HepG2 (cell line): Measurements from ENCODE around the gene TTLL4. TPM values are rescaled to one million over a fixed set of nuclear protein-coding genes. Genes with fewer than 3 reads are reported as not detected.

Source experiments
- ATAC-seq: fragments of 200-7000 bp; cut with Tn5 transposase; 3 replicates; pipeline ENCODE4 v1.9.1; 2020; ENCODE audit warnings: mild to moderate bottlenecking, moderate library complexity
- BruUV-seq: library from RNA; stranded (reverse); fragments of 400-500 nt; replicated peaks from 2 replicates; lab custom pipeline; 2021; lab: Mats Ljungman, UMichigan
- CTCF ChIA-PET: fragments of 300-600 bp; formaldehyde crosslinking; extraction: SDS; loops from one replicate; lab custom pipeline; 2021; ENCODE audit warnings: low total read pairs, inconsistent platforms, low intra/inter-chr PET ratio; lab: Yijun Ruan, JAX
- POLR2A ChIA-PET: fragments of 350-600 bp; sonication (Branson Sonifier 250); formaldehyde crosslinking; loops from one replicate; lab custom pipeline; 2020; ENCODE audit warnings: antibody characterized with exemption, inconsistent platforms; lab: Yijun Ruan, JAX
- DNase-seq: peaks from one replicate; pipeline ENCODE4 v3.0.0-alpha.2; 2015; ENCODE audit warnings: low spot score
- FAIRE-seq: peaks from 3 replicates; lab custom pipeline; 2011; peaks lifted over from hg19 to GRCh38; lab: Jason Lieb, UNC
- H2AFZ ChIP-seq: one replicate; pipeline ENCODE4 v1.6.1; 2011; ENCODE audit warnings: low read length, inconsistent platforms
- H3K27ac ChIP-seq: fragments of 300-600 bp; 3 replicates; pipeline ENCODE4 v1.8.0; 2011; ENCODE audit warnings: mixed run types, mild to moderate bottlenecking, mixed read lengths, low read length, inconsistent platforms; ENCODE audit not compliant: insufficient read depth; ENCODE audit errors: extremely low read length
- H3K27me3 ChIP-seq, 2 experiments: fragments of 200-600 bp in 1 of 2; 2 replicates in 1 of 2; 3 replicates in 1 of 2; pipeline versions ENCODE4 v1.6.0 to v1.8.0; 2011; ENCODE audit warnings: low read length in 2 of 2, mild to moderate bottlenecking in 2 of 2, moderate library complexity in 2 of 2, inconsistent platforms in 1 of 2; ENCODE audit not compliant: insufficient read depth in 2 of 2, control insufficient read depth in 1 of 2
- H3K36me3 ChIP-seq, 2 experiments: fragments of 200-600 bp in 1 of 2; replicated peaks in 1 of 2; 2 replicates in 1 of 2; 3 replicates in 1 of 2; pipeline versions ENCODE4 v1.5.1 to v1.8.0; 2011; ENCODE audit warnings: low read length in 2 of 2, inconsistent platforms in 1 of 2; ENCODE audit not compliant: insufficient read depth in 2 of 2, control insufficient read depth in 1 of 2
- H3K4me1 ChIP-seq: 2 replicates; pipeline ENCODE4 v1.5.1; 2012; ENCODE audit warnings: low read length, inconsistent platforms; ENCODE audit not compliant: insufficient read depth
- H3K4me2 ChIP-seq: 2 replicates; pipeline ENCODE4 v1.6.0; 2011; ENCODE audit warnings: low read depth, low read length, inconsistent platforms
- H3K4me3 ChIP-seq, 3 experiments: fragments of 200-600 bp in 1 of 3; sonication (generic), shearing (Covaris generic) in 1 of 3; replicated peaks in 1 of 3; 2 replicates each; pipeline ENCODE4 v1.5.1; 2011 to 2016; ENCODE audit warnings: low read length in 3 of 3, inconsistent platforms in 2 of 3, low read depth in 2 of 3, mild to moderate bottlenecking in 2 of 3, control low read depth in 1 of 3, mixed read lengths in 1 of 3; ENCODE audit not compliant: insufficient read depth in 1 of 3
- H3K79me2 ChIP-seq: one replicate; pipeline ENCODE4 v1.6.1; 2011; ENCODE audit warnings: low read length, inconsistent platforms; ENCODE audit not compliant: insufficient read depth
- H3K9ac ChIP-seq: 2 replicates; pipeline ENCODE4 v1.6.0; 2011; ENCODE audit warnings: mild to moderate bottlenecking, low read depth, low read length, inconsistent platforms; ENCODE audit not compliant: insufficient read depth
- H3K9me3 ChIP-seq: 2 replicates; pipeline ENCODE4 v1.5.1; 2012; ENCODE audit warnings: mild to moderate bottlenecking, low read length
- H4K20me1 ChIP-seq: 2 replicates; pipeline ENCODE4 v1.6.0; 2011; ENCODE audit warnings: inconsistent platforms, mild to moderate bottlenecking, low read length, moderate library complexity; ENCODE audit not compliant: insufficient read depth
- AGO2 ChIP-seq: fragments of 200-400 bp; formaldehyde crosslinking; optimal IDR thresholded peaks from 2 replicates; pipeline ENCODE3; 2017; ENCODE audit warnings: mild to moderate bottlenecking, low read depth, low read length, moderate library complexity
- GLI4 ChIP-seq: sonication (generic); formaldehyde crosslinking; IDR thresholded peaks from 2 replicates; pipeline ENCODE4 v1.5.1; 2020; ENCODE audit warnings: missing genetic modification reagents, mild to moderate bottlenecking, moderate library complexity, borderline replicate concordance
- HCFC1 ChIP-seq: fragments of 150-350 bp; IDR thresholded peaks from 2 replicates; pipeline ENCODE4 v1.6.1; 2014; ENCODE audit warnings: low read depth, low read length
- HOXA3 ChIP-seq: sonication (generic); formaldehyde crosslinking; IDR thresholded peaks from 2 replicates; pipeline ENCODE4 v1.5.0; 2020; ENCODE audit warnings: missing genetic modification reagents
- KDM2A ChIP-seq: sonication (generic); formaldehyde crosslinking; IDR thresholded peaks from 2 replicates; pipeline ENCODE4 v1.4.0; 2020; ENCODE audit warnings: low read depth, missing genetic modification reagents, borderline replicate concordance
- MIER3 ChIP-seq: IDR thresholded peaks from 2 replicates; pipeline ENCODE4 v1.6.1; 2016; ENCODE audit warnings: missing compliant biosample characterization, borderline replicate concordance
- PPARG ChIP-seq: conservative IDR thresholded peaks from 2 replicates; pipeline ENCODE4 v1.6.1; 2016; ENCODE audit warnings: missing biosample characterization, missing genetic modification reagents
- PRPF4 ChIP-seq: fragments of 200-400 bp; formaldehyde crosslinking; IDR thresholded peaks from 2 replicates; pipeline ENCODE4 v1.6.1; 2016; ENCODE audit warnings: low read length, low read depth; ENCODE audit not compliant: poor library complexity, severe bottlenecking
- SIX1 ChIP-seq: sonication (generic); formaldehyde crosslinking; IDR thresholded peaks from 2 replicates; pipeline ENCODE4 v1.4.0; 2020; ENCODE audit warnings: missing genetic modification reagents, borderline replicate concordance
- SP140L ChIP-seq: sonication (generic); formaldehyde crosslinking; IDR thresholded peaks from 2 replicates; pipeline ENCODE4 v1.4.0; 2020; ENCODE audit warnings: missing genetic modification reagents, borderline replicate concordance
- TBL1XR1 ChIP-seq: fragments of 150-350 bp; IDR thresholded peaks from 2 replicates; pipeline ENCODE4 v1.6.1; 2014; ENCODE audit warnings: borderline replicate concordance, low read length; ENCODE audit not compliant: partially characterized antibody
- THYN1 ChIP-seq: sonication (generic); formaldehyde crosslinking; IDR thresholded peaks from 2 replicates; pipeline ENCODE4 v1.8.1; 2023; ENCODE audit warnings: low read depth, mild to moderate bottlenecking, moderate library complexity, missing genetic modification reagents, borderline replicate concordance
- ZNF317 ChIP-seq: sonication (generic); formaldehyde crosslinking; IDR thresholded peaks from 2 replicates; pipeline ENCODE4 v1.5.0; 2020; ENCODE audit warnings: mild to moderate bottlenecking, missing genetic modification reagents
- ZNF44 ChIP-seq: sonication (generic); formaldehyde crosslinking; IDR thresholded peaks from 2 replicates; pipeline ENCODE4 v1.5.1; 2020; ENCODE audit warnings: mild to moderate bottlenecking, missing genetic modification reagents
- ZNF549 ChIP-seq: sonication (generic); formaldehyde crosslinking; IDR thresholded peaks from 2 replicates; pipeline ENCODE4 v1.5.0; 2020; ENCODE audit warnings: missing genetic modification reagents
- ZNF761 ChIP-seq: sonication (generic); formaldehyde crosslinking; conservative IDR thresholded peaks from 2 replicates; pipeline ENCODE4 v1.4.0; 2020; ENCODE audit warnings: mild to moderate bottlenecking, missing genetic modification reagents
- WGBS: methylation state at CpG from one replicate; pipeline ENCODE4 v1.1.6; 2017; ENCODE audit warnings: low lambda C conversion rate; 5-methylcytosine and 5-hydroxymethylcytosine counted together
- in situ Hi-C: cut with HindIII; loops from 2 replicates; pipeline ENCODE4 v1.10.0; 2017; ENCODE audit warnings: low pct_unique_long_range_greater_than_20kb; ENCODE audit not compliant: extremely low pct_ligation_motif_present
- intact Hi-C: fragments of 100-400 bp; cut with micrococcal nuclease; formaldehyde crosslinking; loops from one replicate; pipeline ENCODE4 v1.10.0; 2022; ENCODE audit not compliant: unreplicated experiment
- polyA plus RNA-seq, 8 experiments: library from polyadenylated mRNA; depleted of rRNA in 3 of 8; stranded (reverse) in 7 of 8; unstranded in 1 of 8; fragments of >200 nt; fragmentation: Illumina TruSeq in 4 of 8; extraction: Trizol in 4 of 8; gene quantifications; 2 replicates each; pipeline versions ENCODE4 v1.2.1 to v1.2.3, GENCODE V29; 2011 to 2016; ENCODE audit warnings: low read depth in 4 of 8, missing spikeins in 1 of 8, mixed read lengths in 1 of 8; ENCODE audit not compliant: insufficient read depth in 1 of 8
- total RNA-seq, 5 experiments: library from RNA; depleted of rRNA; stranded (reverse); fragments of >200 nt; fragmentation: Illumina TruSeq; extraction: Trizol; gene quantifications; 2 replicates each; pipeline ENCODE4 v1.2.3, GENCODE V29; 2016; ENCODE audit warnings: low read depth in 1 of 5
- TF ChIP-seq, protein P1 (sequence below): sonication (generic); formaldehyde crosslinking; IDR thresholded peaks from 2 replicates; pipeline ENCODE4 v1.5.0; 2020; ENCODE audit warnings: mild to moderate bottlenecking, low read depth, missing genetic modification reagents, borderline replicate concordance
- TF ChIP-seq, protein P2 (sequence below): sonication (generic); formaldehyde crosslinking; IDR thresholded peaks from 2 replicates; pipeline ENCODE4 v1.4.0; 2020; ENCODE audit warnings: missing genetic modification reagents
- TF ChIP-seq, protein P3 (sequence below): sonication (generic); formaldehyde crosslinking; IDR thresholded peaks from 2 replicates; pipeline ENCODE4 v1.5.0; 2020; ENCODE audit warnings: mild to moderate bottlenecking, missing genetic modification reagents

Gene TTLL4
- total and polyA plus RNA-seq, 2 of the 13 experiments (the other 11 are each of a cell fraction or from before 2014, with no cell fraction given) = 77.5 to 84.6 TPM

DNA sequence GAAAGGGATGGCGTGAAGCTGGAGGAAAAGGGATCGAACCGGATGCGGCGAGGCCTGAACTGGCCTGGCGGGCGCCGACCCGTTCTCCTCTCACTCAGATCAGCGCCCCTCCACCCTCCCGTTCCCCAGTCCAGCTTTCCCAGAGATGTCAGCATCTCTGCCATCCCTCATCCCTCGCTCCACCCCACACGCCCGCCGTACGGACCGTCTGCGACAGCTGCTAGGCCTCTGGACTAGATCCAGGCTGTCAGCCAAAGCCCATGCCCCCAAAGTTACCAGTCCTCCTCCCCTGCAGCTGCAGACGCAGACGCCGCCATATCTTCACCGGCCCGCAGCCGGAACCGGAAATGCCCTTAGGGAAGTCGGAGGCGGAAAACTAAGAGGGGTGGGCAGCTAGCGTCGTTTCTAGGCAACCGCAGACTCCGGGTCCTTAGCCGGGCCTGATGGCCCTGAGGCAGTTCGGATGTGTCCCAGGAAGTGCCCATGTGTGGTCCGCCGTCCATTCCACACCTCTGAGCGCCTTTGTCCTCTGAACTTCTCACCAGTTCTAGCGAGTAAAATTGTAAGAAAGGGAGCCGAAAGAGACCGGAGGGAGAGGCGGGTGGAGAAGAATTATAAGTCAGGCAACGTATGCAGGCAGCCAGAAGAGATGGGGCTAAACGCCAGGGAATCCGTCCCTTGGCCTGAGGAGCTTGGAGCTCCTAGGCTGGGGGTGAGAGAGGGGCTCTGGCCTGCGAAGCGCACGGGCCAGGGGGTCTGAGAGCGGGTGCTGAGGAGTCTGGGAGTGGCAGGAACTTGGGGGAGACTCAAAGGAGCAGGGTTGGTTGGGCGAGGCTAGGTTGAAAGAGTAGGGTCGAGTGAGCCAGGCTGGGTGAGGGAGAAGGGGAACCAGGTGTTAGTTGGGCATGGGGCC, 38.7 kb upstream of the TTLL4 start, which contains the start of the genes RNF25 and STK36:
Gene RNF25, minus strand, starts transcription at position 349 of the 913 bp plus-strand sequence. Its CDS starts 32 bp downstream, at position 317.
Gene STK36, plus strand, starts transcription at position 433 of the 913 bp plus-strand sequence. CDS start 744 bp downstream, outside the sequence.
- no peaks in the 10 kb centered on the region for H4K20me1 ChIP-seq
- H3K4me2 ChIP-seq = peak within 1 kb of the TSS; percentile 92
- intact Hi-C loops = loop anchor here (1.0 kb wide), 1 partner anchor 15 kb away; no protein-coding TSS in a partner anchor
- H3K27ac ChIP-seq = peak within 1 kb of the TSS; percentile 63
- H3K79me2 ChIP-seq = peaks cover 15% of the 10 kb centered on the region
- peaks cover 18% of the 10 kb centered on the region for H3K4me1 ChIP-seq
- ChIA-PET POLR2A (interaction anchor here (0.6 to 7.3 kb wide), 13 partner anchors 8 to 379 kb away, joined by 3 to 130 read pairs (median 4); partner anchors contain the start of genes BCS1L, CYP27A1, TTLL4 and ZNF142), CTCF (no interaction called here)
- peak; percentile 91 for DNase-seq
- in situ Hi-C loops = no loop called here
- peak; percentile 81 for FAIRE-seq
- H3K9ac ChIP-seq = peak within 1 kb of the TSS; percentile 78
- H2AFZ ChIP-seq = peak within 1 kb of the TSS; percentile 67
- H3K27me3 ChIP-seq = no peaks in the 10 kb centered on the region; a peak in 1 of 5 replicates
- H3K9me3 ChIP-seq = no peaks in the 10 kb centered on the region
- peak within 1 kb of the TSS; percentile 80 to 99 (median 98) for H3K4me3 ChIP-seq
- ATAC-seq = peak; percentile 98
- peaks cover 9 to 24% of the 10 kb centered on the region in 2 experiments for H3K36me3 ChIP-seq
- whole genome bisulfite sequencing = 2% methylated on average over 48 of the region's 49 CpGs
- TSS peak; percentile 87 for BruUV-seq
- TF ChIP-seq SP140L = no peak
- TF ChIP-seq TBL1XR1 = no peak
- TF ChIP-seq ZNF317 (CRISPR knock-in tag) = peak; percentile 47; the same call in 1 of the 2 replicates
- peak; percentile 65 for TF ChIP-seq HCFC1
- TF ChIP-seq KDM2A (CRISPR knock-in tag) = peak; percentile 87
- TF ChIP-seq ZNF44 (CRISPR knock-in tag) = no peak
- peak; percentile 73 for TF ChIP-seq AGO2
- peak; percentile 74; the same call in 1 of the 2 replicates for TF ChIP-seq ZNF761 (CRISPR knock-in tag)
- TF ChIP-seq GLI4 = no peak
- no peak for TF ChIP-seq PRPF4
- TF ChIP-seq, protein P1, sequence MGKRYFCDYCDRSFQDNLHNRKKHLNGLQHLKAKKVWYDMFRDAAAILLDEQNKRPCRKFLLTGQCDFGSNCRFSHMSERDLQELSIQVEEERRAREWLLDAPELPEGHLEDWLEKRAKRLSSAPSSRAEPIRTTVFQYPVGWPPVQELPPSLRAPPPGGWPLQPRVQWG (CRISPR knock-in tag) = no peak
- TF ChIP-seq HOXA3 (CRISPR knock-in tag) = peak; percentile 79; the same call in 1 of the 2 replicates
- TF ChIP-seq, protein P2, sequence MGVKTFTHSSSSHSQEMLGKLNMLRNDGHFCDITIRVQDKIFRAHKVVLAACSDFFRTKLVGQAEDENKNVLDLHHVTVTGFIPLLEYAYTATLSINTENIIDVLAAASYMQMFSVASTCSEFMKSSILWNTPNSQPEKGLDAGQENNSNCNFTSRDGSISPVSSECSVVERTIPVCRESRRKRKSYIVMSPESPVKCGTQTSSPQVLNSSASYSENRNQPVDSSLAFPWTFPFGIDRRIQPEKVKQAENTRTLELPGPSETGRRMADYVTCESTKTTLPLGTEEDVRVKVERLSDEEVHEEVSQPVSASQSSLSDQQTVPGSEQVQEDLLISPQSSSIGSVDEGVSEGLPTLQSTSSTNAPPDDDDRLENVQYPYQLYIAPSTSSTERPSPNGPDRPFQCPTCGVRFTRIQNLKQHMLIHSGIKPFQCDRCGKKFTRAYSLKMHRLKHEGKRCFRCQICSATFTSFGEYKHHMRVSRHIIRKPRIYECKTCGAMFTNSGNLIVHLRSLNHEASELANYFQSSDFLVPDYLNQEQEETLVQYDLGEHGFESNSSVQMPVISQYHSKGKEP (CRISPR knock-in tag) = no peak
- TF ChIP-seq MIER3 (CRISPR knock-in tag) = peak; percentile 51; the same call in 1 of the 2 replicates
- TF ChIP-seq, protein P3, sequence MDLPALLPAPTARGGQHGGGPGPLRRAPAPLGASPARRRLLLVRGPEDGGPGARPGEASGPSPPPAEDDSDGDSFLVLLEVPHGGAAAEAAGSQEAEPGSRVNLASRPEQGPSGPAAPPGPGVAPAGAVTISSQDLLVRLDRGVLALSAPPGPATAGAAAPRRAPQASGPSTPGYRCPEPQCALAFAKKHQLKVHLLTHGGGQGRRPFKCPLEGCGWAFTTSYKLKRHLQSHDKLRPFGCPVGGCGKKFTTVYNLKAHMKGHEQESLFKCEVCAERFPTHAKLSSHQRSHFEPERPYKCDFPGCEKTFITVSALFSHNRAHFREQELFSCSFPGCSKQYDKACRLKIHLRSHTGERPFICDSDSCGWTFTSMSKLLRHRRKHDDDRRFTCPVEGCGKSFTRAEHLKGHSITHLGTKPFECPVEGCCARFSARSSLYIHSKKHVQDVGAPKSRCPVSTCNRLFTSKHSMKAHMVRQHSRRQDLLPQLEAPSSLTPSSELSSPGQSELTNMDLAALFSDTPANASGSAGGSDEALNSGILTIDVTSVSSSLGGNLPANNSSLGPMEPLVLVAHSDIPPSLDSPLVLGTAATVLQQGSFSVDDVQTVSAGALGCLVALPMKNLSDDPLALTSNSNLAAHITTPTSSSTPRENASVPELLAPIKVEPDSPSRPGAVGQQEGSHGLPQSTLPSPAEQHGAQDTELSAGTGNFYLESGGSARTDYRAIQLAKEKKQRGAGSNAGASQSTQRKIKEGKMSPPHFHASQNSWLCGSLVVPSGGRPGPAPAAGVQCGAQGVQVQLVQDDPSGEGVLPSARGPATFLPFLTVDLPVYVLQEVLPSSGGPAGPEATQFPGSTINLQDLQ (CRISPR knock-in tag) = no peak
- peak; percentile 48 for TF ChIP-seq PPARG (CRISPR knock-in tag)
- peak; percentile 70; the same call in 1 of the 2 replicates for TF ChIP-seq THYN1 (CRISPR knock-in tag)
- TF ChIP-seq SIX1 = peak; percentile 20; the same call in 1 of the 2 replicates
- no peak for TF ChIP-seq ZNF549 (CRISPR knock-in tag)
